EH (cell line): ENCODE results near the gene MYH13.
A peak's percentile ranks its signal among the peaks of the same experiment; 100 is the strongest.

Source experiments
- DNase-seq: peaks from one replicate; pipeline ENCODE4 v3.0.0-alpha.2; 2015; ENCODE audit warnings: low read depth

Gene MYH13

GRCh38 chr17:10344816-10345215 is 28.0 kb downstream of the MYH13 start:
- DNase-seq: no peak

GRCh38 chr17:10339051-10339450 is 33.8 kb downstream of the MYH13 start:
- no peak for DNase-seq

DNA sequence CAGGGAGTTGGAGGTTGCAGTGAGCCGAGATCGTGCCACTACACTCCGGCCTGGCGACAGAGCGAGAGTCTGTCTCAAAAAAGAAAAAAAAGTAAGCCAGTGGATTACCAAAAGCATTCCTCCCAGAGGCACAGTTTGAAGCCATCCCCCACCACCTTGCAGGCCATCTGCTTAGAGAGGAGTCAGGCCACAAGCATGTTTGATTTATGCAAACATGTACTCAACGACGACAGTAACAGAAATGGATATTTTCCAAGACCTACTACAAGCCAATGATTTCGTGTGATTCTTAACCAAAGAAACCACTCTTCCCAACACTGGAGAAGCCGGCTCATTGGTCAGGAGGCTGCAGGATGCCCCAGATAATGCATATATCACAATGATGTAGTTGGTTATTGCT is 34.8 kb downstream of the MYH13 start:
- peak; percentile 63 for DNase-seq

GRCh38 chr17:10337136-10337535 is 35.7 kb downstream of the MYH13 start:
- no peak for DNase-seq

DNA sequence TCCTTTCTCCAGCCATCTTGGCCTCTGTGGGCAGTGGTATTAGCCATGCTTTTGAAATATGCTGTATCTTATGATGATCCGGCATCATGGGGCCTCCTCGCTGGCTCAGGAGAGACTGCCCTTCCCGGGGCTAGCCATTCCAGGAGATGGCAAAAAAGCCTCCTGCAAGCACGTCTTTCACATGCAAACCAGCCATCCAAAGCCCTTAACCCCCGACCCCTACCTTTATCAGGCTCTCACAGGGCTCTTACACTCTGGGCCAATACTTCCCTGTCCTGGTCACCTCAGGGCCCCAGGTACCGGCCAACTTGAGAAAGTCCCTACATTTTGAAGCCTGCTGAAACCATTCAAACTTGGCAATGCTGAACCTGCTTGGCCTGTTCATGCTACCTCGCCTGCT is 36.4 kb downstream of the MYH13 start:
- DNase-seq: no peak

GRCh38 chr17:10332515-10332914 is 40.3 kb downstream of the MYH13 start:
- no peak for DNase-seq

DNA sequence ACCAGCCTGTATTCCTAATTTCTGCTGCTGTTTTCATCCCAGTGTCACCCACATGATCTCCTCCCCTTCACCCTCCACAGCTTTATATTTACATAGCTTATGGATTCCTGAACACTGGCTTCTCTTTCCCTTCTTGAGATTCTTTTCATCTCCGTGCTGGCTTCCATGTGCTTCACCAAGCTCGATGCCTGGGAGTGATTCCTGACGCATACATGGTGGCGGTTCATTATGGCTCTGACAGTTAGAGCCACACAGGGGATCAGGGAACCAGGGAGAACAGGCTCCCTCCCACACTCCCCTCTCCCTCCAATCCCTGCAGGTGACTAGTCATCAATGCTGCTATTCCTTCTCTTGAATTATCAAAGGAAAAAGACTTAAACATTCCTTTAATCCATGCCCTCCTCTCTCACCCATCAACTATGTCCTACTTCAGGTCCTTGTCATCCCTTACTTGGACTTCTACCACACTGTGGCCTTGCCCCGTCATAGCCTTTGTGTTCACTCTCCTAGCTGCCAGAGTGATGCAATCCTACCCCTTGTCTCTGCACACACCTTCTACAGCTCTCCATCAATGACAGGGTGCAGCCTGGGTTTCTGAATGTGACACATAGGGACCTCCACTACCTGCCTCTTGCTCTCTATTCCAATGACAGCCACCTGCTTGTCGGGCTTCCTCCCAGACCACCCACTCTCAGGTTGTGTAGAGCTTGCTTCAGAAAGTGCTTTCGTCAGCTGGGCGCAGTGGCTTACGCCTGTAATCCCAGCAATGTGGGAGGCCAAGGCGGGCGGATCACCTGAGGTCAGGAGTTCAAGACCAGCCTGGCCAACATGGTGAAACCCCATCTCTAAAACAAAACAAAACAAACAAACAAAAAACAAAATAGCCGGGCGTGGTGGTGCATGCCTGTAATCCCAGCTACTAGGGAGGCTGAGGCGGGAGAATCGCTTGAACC is 43.6 kb downstream of the MYH13 start:
- DNase-seq: no peak

- no peak for DNase-seq
Measured at GRCh38 chr17:10328206-10328605, 44.6 kb downstream of the MYH13 start.

GRCh38 chr17:10327640-10328039 is 45.2 kb downstream of the MYH13 start:
- peak; percentile 77 for DNase-seq

- DNase-seq: no peak
Measured at GRCh38 chr17:10325031-10325695, 47.6 kb downstream of the MYH13 start.

DNA sequence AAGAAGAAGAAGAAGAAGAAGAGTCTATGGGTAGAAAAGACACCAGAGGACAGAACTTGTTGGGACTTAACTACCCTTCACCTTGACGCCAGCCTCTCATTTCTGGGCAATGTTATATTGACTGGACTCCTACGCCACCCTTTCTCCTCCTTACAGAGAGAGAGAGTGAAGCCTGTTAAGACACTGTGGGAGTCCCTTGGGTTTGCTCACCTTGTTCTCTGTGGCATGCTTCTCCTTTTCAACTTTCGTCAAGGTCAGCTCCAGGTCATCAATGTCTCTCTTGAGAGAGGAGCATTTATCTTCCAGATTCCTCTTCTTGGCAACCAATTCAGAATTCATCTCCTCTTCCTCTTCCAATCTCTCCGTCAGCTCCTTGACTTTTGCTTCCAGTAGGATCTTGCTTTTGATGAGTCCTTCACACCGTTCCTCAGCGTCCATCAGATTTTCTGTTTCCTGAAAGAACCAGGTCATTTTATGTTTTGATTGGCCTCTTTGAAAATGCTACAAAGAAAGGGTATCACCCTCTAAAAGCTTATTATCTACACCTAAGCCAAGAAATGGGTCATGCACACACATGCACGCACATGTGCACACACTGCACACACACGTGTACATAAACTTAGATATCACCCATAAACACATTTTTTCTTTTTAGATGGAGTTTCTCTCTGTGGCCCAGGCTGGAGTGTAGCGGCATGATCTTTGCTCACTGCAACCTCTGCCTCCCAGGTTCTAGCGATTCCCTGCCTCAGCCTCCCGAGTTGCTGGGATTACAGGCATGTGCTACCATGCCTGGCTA is 48.8 kb downstream of the MYH13 start:
- DNase-seq: no peak

DNA sequence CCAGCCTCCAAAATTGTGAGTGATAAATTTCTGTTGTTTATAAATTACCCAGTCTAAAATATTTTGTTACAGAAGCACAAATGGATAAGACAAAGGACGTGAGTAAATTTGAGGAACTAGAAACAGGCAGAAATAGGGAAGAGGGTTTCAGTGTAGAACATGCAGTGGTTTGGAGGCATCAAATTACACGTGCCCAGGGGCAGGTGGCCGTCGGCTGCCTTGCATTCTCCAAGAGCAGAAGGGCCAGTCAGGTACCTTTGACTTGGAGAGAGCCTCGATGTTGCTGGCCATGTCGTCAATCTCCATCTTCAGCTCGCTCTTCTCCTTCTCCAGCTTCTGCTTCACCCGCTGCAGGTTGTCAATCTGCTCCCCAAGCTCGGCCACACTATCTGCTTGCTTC is 54.3 kb downstream of the MYH13 start:
- no peak for DNase-seq

GRCh38 chr17:10317543-10317834 is 55.3 kb downstream of the MYH13 start:
- no peak for DNase-seq

DNA sequence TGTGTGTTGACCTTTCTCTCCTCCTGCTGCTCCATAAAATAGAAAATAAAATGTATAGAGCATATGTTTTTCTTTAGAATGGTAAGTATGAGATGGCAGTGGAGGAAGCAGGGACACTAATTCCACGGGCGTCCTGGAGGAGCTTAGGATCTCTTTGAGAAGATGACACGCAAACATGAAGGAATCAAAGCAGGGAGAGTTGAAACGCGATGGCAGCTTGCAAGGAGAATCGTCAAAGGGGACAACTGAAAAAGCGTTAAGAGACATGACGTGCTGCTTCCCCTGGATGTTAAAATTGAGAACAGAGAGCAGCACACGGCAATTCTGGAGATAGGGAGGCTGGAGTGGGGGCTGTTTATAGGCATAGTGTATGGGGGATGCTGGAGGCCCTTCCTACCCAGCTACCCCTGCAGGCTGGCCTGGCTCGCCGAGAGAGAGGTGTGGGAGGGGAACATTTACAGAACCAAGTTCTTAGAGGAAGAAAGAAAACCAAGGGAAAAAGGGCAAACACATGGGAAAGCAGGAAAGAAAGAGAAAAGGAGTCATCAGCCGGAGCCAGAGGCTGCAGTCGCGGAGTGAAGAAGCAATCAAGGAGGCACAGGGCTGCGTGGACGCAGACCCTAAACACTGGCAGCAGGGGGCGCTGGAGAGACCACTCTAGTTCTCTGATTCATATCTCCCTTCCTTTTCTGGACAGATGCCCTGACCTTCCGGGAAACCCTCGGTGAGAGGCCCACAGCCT is 55.8 kb downstream of the MYH13 start:
- DNase-seq: peak; percentile 55

DNA sequence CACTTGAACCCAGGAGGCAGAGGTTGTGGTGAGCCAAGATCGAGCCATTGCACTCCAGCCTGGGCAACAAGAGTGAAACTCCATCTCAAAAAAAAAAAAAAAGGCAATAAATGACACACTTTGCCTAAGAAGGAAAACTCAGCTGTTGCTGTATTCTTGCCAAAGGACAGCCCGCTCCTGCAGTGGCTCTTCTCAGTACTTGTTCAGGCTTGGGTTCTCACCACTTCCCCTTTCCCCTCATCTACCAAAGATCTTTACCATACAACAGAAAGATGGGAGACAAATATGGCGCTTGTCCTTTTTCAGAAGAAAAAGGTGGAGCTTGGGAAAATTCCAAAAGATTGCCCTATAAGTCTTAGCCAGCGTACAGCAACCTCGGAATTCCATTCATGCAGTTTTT is 58.5 kb downstream of the MYH13 start:
- DNase-seq: no peak

DNA sequence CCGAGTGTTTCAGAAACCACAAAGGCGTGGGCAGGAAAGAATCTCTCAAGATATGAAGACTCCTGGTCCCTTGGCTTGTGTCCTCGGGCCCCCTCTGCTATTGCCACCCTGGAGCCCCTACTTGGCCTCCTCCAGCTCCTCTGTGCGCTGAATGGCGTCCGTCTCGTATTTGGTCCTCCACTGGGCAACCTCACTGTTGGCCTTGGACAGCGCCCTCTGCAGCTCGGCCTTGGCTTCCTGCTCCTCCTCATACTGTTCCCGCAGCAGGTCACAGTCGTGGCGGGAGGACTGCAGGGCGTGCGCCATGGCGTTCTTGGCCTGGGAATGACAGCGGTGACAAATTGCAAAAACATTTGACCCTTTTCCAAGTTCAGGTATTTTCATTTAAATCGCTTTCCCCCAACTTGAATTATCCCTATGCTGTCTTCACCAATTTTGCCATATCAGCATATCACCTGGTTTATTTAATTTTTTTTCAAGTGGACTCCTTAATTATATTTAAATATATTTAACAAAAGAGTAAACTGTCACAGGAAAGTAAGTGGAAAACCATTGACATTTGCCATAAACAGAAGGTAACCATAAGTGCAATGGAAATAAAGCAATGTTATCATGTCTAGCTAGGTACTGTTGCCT is 59.7 kb downstream of the MYH13 start:
- no peak for DNase-seq

DNA sequence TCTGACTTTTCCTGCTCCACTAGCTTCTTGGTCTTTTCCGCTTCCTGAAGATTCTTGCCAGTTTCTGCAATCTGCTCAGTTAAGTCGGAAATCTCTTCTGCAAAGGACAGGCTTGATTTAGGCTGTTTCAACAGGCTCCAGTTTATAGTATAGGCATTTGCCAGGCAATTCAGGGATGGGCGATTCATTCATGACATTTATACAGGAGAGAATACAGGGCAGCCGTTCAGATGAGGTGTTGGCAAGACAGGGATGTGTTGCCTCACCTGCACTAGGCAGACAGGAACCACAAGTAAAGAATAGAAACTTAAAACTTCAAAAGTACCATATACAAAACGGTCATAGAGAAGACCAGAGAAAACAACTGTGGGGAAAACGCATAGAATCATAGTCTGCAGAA is 61.7 kb downstream of the MYH13 start:
- DNase-seq: no peak

GRCh38 chr17:10309003-10309974 is 63.5 kb downstream of the MYH13 start:
- DNase-seq: no peak

DNA sequence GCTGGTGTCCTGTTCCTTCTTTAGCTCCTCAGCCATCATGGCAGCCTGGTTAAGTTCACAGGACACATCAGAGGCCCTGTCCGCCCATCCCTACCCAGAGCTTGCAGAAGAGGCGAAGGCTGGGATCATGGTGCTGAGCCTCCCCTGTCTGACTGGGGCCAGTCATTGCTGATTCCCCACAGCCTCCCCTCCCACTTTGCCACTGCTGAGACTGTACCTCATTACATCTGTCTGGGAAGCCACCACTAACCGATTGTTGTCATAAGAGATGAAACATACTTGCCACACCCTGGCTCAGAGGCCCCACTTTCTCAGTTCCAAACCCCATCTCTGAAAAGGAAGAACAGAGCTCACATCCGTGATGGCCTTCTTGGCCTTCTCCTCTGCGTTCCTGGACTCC is 66.2 kb downstream of the MYH13 start:
- DNase-seq: no peak

DNA sequence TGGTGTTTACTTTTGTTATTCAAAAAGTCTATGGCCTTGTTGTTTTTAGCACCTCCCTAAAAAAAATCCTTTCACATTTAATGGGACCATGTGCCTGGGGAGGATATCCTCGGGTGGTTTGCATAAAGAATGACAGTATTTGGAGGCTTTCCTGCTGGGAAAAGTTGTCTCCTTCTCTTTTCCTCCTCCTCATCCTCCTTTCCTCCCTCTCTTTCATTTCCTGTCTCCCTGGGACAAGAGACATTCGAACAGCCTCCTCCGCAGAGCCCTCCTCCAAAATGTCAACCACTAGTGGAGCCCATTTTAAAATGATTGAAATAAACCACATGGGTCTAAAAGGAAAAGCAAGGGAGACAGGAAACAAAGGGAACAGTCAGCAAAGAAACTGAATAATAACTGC is 67.4 kb downstream of the MYH13 start:
- DNase-seq: no peak
